ENCODE results near the gene ARF1.
A peak's percentile ranks its signal among the peaks of the same experiment; 100 is the strongest.

Gene ARF1

DNA sequence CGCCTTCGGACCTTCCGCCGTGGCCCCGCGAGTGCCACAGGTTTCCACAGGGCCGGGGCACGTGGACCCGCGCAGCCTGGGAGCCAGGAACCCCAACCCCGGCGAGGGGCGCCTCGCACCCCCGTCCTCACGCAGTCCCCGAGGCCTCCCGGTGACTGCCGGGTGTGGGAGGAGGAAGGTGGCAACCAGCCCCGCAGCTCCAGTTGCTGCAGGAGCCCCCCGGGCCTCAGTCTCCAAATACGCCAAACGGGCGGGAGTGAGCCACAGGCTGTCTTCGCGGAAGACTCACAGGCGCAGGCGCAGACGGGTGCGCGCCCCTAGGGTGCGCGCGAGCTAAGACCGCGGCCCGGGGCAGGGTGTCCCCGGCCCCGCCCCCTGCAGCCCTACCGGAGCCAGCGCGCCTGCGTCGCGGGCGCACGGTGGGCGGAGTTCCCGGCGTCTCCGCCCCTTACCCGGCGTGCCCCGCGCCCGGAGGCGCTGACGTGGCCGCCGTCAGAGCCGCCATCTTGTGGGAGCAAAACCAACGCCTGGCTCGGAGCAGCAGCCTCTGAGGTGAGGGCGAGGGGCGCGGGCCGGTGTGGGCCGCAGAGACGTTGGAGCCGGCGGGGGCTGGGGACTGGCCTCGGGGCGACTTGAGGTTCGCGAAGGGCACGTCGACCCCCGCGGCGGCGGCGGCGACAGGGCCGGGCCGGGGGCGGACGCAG is at the start of gene ARF1:
ARF1 (plus strand) TSS at position 495 of the 704 bp plus-strand sequence. CDS start 14,407 bp downstream, outside the sequence.
- peak within 1 kb of the TSS; percentile 89 for H3K4me3 ChIP-seq (ENCODE audit: low read depth, low read length)
- TF ChIP-seq CTCF (IDR thresholded peaks at IDR 0.05; ENCODE audit: insufficient read depth, low read length, missing control alignments) = no peak
- ChIA-PET POLR2A (interaction anchor here (0.5 to 1.2 kb wide), 13 partner anchors 8 to 1150 kb away, joined by 3 to 4 read pairs (median 3); no protein-coding TSS in a partner anchor), CTCF (interaction anchor here (0.9 to 1.5 kb wide), 5 partner anchors 9 to 518 kb away, joined by 3 read pairs; no protein-coding TSS in a partner anchor)
- no peak for DNase-seq (ENCODE audit: low read depth, low spot score)

- POLR2A ChIA-PET = no interaction called here
- CTCF ChIA-PET = no interaction called here
These were observed 49.1 kb upstream of the ARF1 start for GRCh38 chr1:228033376-228033775.

GRCh38 chr1:228034954-228035837 is 47.3 kb upstream of the ARF1 start:
- POLR2A ChIA-PET = no interaction called here
- CTCF ChIA-PET = no interaction called here
- H3K4me3 ChIP-seq (ENCODE audit: low read depth, low read length) = no peak overlapping the region
- no peak for TF ChIP-seq CTCF (IDR thresholded peaks at IDR 0.05; ENCODE audit: insufficient read depth, low read length, missing control alignments)
- DNase-seq (ENCODE audit: low read depth, low spot score) = no peak

More at GRCh38 chr1:228033376-228033775, 49.1 kb upstream of the ARF1 start:
- TF ChIP-seq CTCF (IDR thresholded peaks at IDR 0.05; ENCODE audit: insufficient read depth, low read length, missing control alignments) = no peak
- no peak overlapping the region for H3K4me3 ChIP-seq (ENCODE audit: low read depth, low read length)
- DNase-seq (ENCODE audit: low read depth, low spot score) = no peak

DNA sequence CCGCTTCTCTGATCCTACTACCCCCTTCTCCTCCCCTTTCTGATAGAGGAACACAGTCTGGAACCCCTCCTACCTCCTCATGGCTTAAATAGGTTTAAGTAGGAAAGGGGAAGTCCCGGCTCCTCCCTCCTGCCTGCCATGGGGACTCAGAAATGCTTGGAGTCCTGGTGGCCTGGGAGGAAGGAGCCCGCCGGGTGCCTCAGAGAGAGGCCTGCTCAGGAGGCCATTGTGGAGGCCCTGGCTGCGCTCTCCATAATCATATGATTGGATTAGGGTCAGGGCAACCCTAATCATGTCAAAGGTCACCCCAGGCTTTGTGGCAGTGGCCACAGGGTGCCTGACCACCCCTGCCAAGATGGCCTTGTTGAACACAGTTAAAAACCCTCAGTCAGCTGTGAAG is 46.7 kb upstream of the ARF1 start:
- CTCF ChIA-PET = no interaction called here
- no peak for DNase-seq (ENCODE audit: low read depth, low spot score)
- POLR2A ChIA-PET = no interaction called here
- H3K4me3 ChIP-seq (ENCODE audit: low read depth, low read length) = no peak overlapping the region
- TF ChIP-seq CTCF (IDR thresholded peaks at IDR 0.05; ENCODE audit: insufficient read depth, low read length, missing control alignments) = no peak

- no peak for TF ChIP-seq CTCF (IDR thresholded peaks at IDR 0.05; ENCODE audit: insufficient read depth, low read length, missing control alignments)
- DNase-seq (ENCODE audit: low read depth, low spot score) = no peak
- CTCF ChIA-PET = no interaction called here
- POLR2A ChIA-PET = no interaction called here
- no peak overlapping the region for H3K4me3 ChIP-seq (ENCODE audit: low read depth, low read length)
These were observed 45.7 kb upstream of the ARF1 start for GRCh38 chr1:228036701-228037231.
